ENCODE results near the gene MED27. TPM values are rescaled to one million over a fixed set of nuclear protein-coding genes. Genes with fewer than 3 reads are reported as not detected.

Gene MED27
- total RNA-seq, 1 experiment from 2014 or later = 24.4 TPM

DNA sequence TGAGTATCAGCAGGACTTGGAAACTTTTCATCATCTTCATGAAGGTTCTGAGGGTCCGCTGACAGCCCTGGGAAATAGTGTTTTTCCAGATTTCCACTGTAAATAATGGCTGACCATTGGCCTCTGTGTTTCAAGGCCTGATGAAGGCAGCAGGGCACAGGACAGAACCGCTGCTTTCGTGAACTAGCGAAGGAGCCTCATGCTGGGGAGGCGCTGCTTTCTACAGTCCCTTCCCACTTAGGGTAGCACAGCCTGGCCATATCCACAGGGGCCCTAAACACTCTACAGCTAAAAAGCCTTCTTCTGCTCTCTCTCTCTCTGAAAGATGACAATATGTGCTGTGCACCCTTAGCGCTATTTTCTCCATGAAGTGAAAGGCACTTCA is 118.2 kb downstream of the MED27 start:
- Histone ChIP-seq H3K9me3 (ENCODE audit: control insufficient read depth, insufficient read depth, low read depth, low read length) (no peaks in the 10 kb centered on the region), H3K27ac (ENCODE audit: low read length) (no peak overlapping the region), H3K4me1 (ENCODE audit: control insufficient read depth, insufficient read depth, low read length) (no peaks in the 10 kb centered on the region), H3K36me3 (ENCODE audit: control insufficient read depth, insufficient read depth, low read length) (no peaks in the 10 kb centered on the region), H3K4me3 (ENCODE audit: low read depth in 2 of 2, low read length in 2 of 2) (no peak overlapping the region), H3K27me3 (ENCODE audit: control insufficient read depth, insufficient read depth, low read length) (no peaks in the 10 kb centered on the region)
- DNase-seq (ENCODE audit: low read depth, low spot score) (no peak), ATAC-seq (no peak)
- no peak for TF ChIP-seq POLR2AphosphoS5 (IDR thresholded peaks at IDR 0.05; ENCODE audit: low read depth, low read length)
- TF ChIP-seq, protein P1, sequence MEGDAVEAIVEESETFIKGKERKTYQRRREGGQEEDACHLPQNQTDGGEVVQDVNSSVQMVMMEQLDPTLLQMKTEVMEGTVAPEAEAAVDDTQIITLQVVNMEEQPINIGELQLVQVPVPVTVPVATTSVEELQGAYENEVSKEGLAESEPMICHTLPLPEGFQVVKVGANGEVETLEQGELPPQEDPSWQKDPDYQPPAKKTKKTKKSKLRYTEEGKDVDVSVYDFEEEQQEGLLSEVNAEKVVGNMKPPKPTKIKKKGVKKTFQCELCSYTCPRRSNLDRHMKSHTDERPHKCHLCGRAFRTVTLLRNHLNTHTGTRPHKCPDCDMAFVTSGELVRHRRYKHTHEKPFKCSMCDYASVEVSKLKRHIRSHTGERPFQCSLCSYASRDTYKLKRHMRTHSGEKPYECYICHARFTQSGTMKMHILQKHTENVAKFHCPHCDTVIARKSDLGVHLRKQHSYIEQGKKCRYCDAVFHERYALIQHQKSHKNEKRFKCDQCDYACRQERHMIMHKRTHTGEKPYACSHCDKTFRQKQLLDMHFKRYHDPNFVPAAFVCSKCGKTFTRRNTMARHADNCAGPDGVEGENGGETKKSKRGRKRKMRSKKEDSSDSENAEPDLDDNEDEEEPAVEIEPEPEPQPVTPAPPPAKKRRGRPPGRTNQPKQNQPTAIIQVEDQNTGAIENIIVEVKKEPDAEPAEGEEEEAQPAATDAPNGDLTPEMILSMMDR (IDR thresholded peaks at IDR 0.05) = no peak
- ChIA-PET POLR2A (no interaction called here), CTCF (interaction anchor here (0.5 kb wide), 1 partner anchor 259 kb away, joined by 3 read pairs; no protein-coding TSS in a partner anchor)
- BruUV-seq (replicated peaks) = no TSS peak
- intact Hi-C loops (cut with micrococcal nuclease; ENCODE audit: unreplicated experiment) (no loop called here), in situ Hi-C loops (cut with HindIII; ENCODE audit: low pct_unique_long_range_greater_than_20kb, low sequenced_read_pairs) (no loop called here)

DNA sequence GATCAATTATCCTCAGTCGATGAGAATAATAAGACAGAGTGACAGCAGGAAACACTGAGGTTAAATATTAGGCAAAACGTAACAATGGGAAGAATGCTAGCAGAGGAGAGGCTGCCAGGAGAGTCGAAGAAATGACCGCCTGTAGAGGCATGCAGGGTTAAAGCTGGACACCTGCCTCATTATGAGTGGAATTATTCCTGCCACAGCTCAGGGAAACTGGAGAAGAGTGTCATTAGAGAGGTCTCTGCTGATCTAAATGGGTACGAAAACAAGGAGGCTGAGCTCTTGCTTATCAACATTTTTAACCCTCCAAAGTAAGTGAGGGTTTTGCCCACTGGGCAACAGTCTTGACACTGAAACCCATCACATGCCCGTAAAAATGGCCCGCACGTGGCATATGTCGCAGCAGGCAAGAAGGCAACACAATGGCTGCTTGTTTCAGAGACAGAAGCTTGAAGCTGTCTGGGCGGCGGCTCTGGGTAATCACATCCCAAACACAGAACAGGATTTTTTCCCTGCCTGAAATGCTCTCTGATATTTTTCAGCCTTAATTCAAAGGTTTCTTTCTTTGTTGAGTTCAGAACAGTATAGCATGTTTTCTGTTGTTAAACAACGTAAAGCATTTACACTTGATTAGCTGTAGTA is 118.7 kb downstream of the MED27 start:
- POLR2A ChIA-PET = no interaction called here
- no TSS peak for BruUV-seq (replicated peaks)
- CTCF ChIA-PET = interaction anchor here (0.5 kb wide), 1 partner anchor 260 kb away, joined by 3 read pairs; no protein-coding TSS in a partner anchor

More for the DNA sequence above, 118.7 kb downstream of the MED27 start:
- Histone ChIP-seq H3K27me3 (ENCODE audit: control insufficient read depth, insufficient read depth, low read length) (no peaks in the 10 kb centered on the region), H3K4me1 (ENCODE audit: control insufficient read depth, insufficient read depth, low read length) (no peaks in the 10 kb centered on the region), H3K27ac (ENCODE audit: low read length) (no peak overlapping the region), H3K9me3 (ENCODE audit: control insufficient read depth, insufficient read depth, low read depth, low read length) (no peaks in the 10 kb centered on the region), H3K4me3 (ENCODE audit: low read depth in 2 of 2, low read length in 2 of 2) (no peak overlapping the region), H3K36me3 (ENCODE audit: control insufficient read depth, insufficient read depth, low read length) (no peaks in the 10 kb centered on the region)
- DNase-seq (ENCODE audit: low read depth, low spot score) = no peak
- in situ Hi-C loops (cut with HindIII; ENCODE audit: low pct_unique_long_range_greater_than_20kb, low sequenced_read_pairs) (no loop called here), intact Hi-C loops (cut with micrococcal nuclease; ENCODE audit: unreplicated experiment) (no loop called here)
- TF ChIP-seq TCF7L2 (IDR thresholded peaks at IDR 0.05; ENCODE audit: low read depth, low read length) (no peak), POLR2AphosphoS5 (IDR thresholded peaks at IDR 0.05; ENCODE audit: low read depth, low read length) (no peak), SIN3A (IDR thresholded peaks at IDR 0.05; ENCODE audit: borderline replicate concordance, insufficient read depth, low read depth, low read length) (no peak)
- TF ChIP-seq, protein P1 (IDR thresholded peaks at IDR 0.05) = no peak
- TF ChIP-seq, protein P2, sequence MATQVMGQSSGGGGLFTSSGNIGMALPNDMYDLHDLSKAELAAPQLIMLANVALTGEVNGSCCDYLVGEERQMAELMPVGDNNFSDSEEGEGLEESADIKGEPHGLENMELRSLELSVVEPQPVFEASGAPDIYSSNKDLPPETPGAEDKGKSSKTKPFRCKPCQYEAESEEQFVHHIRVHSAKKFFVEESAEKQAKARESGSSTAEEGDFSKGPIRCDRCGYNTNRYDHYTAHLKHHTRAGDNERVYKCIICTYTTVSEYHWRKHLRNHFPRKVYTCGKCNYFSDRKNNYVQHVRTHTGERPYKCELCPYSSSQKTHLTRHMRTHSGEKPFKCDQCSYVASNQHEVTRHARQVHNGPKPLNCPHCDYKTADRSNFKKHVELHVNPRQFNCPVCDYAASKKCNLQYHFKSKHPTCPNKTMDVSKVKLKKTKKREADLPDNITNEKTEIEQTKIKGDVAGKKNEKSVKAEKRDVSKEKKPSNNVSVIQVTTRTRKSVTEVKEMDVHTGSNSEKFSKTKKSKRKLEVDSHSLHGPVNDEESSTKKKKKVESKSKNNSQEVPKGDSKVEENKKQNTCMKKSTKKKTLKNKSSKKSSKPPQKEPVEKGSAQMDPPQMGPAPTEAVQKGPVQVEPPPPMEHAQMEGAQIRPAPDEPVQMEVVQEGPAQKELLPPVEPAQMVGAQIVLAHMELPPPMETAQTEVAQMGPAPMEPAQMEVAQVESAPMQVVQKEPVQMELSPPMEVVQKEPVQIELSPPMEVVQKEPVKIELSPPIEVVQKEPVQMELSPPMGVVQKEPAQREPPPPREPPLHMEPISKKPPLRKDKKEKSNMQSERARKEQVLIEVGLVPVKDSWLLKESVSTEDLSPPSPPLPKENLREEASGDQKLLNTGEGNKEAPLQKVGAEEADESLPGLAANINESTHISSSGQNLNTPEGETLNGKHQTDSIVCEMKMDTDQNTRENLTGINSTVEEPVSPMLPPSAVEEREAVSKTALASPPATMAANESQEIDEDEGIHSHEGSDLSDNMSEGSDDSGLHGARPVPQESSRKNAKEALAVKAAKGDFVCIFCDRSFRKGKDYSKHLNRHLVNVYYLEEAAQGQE (IDR thresholded peaks at IDR 0.05; ENCODE audit: insufficient read depth in 1 of 2, low read depth in 2 of 2, low read length in 1 of 2) = no peak
- no peak for ATAC-seq

Measured in Panc1 (cell line).